GM19043 (cell line): ENCODE measurements around the gene KAT6B.

Source experiments
- ATAC-seq: cut with Tn5 transposase; IDR thresholded peaks from one replicate; pipeline ENCODE4 v1.9.1; 2021; ENCODE audit warnings: low read depth; ENCODE audit not compliant: unreplicated experiment

The KAT6B gene

DNA sequence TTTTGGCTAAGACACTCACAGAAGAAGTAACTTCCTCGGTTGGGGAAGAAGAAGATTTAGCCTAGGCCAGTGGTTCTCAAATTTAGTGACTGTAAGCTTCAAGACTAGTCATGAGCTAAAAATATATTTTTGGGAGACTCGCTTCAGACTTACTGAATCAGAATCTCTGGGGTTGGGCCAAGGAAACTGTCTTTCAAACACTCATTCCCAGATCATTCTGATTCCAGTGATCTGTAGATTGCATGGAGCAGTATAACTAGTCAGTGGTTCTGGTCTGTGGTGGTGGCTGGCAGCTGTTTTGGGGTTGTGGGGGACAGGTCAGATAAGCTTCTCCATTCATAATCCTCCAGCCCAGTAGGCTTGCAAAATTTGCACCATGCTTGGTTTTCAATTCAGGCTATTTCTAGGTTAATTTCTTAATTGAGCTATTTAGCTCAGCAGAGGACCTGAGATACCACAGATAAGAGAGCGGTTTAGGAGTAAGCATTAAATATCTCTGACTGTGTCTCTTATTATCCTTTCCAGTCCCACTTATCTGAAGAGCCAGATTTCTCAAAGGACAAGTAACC lies 3.8 kb upstream of the KAT6B start:
- no peak for ATAC-seq

DNA sequence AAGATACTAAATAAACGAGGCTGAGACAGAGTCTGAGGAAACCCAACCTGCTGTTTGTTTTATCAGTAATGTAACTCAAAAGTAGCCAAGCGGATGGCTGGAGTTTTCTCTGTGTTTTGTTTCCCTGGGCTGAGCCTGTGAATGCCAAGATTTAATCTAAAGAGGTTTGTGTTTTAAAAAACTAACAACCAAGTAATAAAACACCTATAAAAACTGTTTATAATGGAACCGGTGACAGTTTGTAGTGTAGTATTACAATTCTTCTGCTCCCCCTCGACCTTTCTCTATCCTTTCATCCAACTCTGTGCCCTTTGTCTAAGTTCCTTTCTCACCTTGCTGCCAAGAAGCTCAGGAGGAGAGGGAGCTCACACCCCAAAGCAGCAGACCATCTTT lies 2.6 kb upstream of the KAT6B start:
- no peak for ATAC-seq

DNA sequence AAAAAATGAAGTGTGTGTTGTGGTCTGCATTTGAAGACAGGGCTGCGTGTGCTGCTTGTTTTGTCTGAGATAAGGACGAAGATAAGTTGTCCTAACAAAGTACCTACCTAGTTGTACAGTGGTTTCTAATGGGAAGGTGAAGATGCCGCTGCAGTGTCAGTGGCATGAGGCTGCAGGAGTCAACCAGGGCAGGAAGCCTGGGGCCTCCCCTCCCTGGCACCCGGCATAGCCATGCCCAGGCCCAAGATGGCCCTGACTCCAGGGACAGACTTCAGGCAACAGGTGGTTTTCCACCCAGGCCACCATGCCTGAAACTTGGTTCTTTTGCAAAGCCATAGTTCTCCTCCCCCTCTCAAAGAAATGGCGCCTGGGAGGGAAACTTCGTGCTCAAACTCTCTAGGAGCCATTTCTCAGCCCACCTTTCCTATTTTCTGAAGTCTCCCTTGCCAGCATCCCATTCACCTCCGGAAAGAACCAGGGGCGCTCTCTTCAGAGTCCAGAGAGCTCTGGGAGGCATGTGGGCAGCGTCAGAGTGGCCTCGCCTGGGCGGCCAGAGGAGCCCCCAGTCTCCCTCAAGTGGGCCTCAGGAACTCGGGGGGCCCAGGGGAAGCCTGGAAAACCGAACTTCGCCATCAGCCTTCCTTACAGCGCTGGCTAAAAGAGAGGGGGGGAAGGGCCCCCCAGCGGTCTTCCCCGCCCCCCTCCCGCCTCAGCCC lies 2.1 kb upstream of the KAT6B start:
- ATAC-seq = no peak

DNA sequence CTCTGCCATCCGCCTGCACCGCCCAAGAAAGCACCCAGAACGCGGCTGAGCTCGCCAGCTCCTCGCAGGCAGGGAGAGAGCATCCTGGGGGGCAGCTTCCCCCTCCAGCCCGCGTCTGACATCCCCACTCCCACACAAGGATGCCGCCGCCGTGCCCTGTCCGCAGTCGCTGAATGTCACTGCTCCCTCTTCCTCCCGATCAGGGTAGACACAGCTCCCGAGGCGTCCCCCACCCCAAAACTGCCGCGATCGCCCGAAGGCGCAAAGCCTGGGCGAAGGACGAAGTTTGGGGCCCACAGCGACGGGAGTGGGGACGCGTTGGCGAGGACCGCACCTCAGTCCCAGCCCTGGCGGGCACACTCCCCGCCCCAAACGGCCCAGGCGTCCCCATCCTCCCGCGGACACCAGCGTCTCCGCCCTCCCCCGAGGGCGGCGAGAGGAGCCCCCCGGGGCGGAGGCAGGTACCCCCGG lies 1.5 kb upstream of the KAT6B start:
- ATAC-seq = no peak

DNA sequence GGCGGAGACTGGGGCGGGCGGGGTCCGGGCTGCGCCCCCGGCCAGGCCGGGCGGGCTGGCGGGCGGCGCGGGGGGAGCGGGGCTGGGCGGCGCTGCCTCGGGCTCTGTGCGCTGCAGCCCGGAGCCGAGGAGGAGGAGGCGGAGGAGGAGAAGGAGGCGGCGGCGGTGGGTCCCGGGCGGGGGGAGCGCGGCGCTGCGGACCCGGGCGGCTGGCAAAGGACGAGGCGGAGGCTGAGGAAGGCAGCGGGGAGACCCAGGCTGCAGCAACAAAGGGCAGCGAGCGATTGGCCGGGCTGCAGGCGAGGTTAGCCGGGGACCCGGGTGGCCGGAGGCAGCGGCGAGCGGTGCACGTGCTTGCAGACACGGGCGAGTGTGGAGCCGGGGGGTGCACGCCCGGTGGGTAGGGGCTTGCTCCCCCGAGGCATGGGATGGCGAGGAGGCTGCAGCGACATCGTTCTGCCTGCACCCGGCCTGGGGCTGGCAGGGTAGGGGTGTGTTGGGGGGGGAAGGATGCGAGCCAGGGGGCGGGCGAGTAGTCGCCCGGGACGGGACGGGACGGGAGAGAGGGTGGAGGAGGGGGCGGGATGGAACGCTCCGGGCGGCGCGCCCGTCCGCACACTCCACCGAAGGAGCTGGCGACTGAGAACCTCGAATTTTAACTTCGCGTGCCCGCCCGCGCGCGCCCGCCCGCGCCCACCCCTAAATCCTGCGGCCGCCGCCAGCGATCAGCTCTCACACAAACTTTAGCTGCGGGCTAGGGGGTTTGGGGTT lies 844 bp upstream of the KAT6B start:
- ATAC-seq = no peak

DNA sequence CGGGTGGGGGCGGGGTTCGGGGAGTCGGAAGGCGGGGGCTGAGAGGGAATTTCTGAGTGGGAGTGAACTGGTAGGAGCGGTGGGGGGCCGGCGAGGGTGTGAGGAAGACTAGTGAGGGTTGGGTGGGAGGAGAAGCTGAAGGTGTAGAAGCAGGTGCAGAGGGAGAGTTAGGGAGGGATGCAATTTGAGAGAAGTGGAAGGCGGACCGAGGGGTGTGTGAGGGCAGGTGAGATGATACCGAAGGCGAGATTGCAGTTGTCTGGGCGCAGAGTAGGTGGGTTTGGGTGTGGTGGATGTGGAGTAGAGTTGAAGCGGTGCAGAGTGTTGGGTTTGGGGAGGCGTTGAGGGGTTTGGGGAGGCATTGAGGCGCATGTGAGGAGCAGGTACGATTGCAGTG lies 643 bp downstream of the KAT6B start:
- no peak for ATAC-seq

DNA sequence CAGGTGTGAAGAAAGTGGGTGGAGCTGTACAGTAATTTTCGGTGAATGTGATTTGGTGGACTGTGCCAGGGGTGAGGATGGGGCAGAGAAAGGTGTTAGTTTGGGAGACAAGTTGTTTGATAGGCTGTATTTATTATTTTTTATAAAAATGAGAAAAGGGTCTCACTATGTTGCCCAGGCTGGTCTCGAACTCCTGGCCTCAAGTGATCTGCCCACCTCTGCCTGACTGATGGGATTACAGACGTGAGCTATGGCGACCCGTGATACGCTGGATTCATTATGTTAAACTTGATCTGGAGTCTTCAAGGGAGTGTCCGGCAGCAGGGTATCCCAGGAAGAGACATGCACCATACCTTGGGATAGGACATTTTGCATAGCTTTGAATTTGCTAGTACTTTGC lies 1.3 kb downstream of the KAT6B start:
- ATAC-seq = no peak

DNA sequence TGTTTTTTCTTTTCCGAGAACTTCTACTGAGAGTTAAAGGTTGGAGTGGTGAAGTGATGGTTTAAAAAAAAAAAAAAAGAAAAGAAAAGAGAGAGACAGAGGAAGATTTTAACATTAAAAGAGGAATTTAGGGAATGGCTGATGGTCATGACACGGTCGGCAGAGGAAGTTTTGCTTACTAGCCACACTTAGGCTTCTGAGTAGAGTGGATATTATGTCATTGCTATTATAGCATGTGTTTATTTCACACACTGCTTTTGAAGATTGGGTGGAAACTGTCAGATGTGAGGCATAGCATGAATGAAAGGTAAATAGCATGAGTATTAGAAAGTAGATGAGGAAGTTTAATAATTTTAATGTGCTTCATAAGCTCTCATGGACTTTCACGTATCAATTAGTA lies 2.5 kb downstream of the KAT6B start:
- no peak for ATAC-seq

DNA sequence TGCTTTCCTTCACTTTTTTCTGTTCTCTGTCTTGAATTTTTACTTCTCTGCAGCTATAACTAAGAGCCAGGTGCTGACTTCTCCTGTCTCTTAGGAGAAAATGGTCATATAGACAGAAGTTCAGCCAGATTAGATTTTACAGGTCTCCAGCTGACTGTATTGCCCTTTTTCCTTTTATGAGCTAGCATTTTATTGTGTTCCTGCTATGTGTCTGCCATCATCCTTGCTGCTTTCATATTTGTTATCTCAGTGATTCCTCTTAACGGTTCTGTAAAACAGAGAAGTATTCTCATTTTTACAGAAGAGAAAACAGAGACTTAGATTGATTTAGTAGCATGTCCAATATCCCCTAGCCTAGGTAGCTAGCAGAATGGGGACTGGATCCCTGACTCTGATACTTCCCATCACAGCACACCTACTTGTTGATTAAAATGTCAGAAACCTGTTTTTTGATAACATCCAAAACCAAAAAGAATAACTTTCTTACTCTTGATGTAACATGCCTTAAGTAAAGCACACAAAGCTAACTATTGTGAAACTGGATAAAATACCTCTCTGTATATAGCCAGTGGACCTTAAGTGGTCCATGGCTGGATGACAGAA lies 5.2 kb downstream of the KAT6B start:
- ATAC-seq = no peak

DNA sequence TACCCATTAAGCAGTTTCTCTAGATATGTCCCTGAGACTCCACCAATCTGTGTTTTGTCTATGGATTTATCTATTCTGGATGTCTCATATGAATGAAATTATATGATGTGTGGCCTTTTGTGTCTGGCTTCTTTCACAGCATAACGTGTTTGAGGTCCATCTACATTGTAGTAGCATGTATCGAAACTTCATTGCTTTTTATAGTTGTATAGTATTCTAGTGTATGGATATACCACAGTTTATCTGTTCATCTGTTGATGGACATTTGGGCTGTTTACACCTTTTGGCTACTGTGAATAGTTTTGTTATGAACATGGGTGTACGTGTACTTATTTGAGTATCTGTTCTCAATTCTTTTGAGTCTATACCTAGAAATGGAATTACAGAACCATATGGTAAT lies 9.6 kb downstream of the KAT6B start:
- ATAC-seq = no peak

DNA sequence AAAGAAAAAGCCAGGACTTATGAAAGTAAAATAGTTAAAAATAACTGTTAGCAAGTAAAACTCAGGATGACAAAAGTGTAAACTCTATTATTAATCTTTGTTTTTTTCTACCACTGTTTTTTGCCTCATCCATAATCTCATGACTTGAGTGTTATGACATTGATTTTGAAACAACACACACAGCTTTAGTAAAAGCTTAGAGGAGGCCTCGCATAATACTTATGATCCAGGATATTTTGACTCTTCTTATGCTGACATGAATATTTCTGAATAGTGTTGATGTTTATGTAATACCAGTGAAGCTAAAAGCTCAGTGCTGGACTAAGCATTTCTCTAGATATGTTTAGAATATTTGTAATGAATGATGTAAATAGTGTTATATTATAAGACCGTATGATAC lies 10.5 kb downstream of the KAT6B start:
- ATAC-seq = no peak

DNA sequence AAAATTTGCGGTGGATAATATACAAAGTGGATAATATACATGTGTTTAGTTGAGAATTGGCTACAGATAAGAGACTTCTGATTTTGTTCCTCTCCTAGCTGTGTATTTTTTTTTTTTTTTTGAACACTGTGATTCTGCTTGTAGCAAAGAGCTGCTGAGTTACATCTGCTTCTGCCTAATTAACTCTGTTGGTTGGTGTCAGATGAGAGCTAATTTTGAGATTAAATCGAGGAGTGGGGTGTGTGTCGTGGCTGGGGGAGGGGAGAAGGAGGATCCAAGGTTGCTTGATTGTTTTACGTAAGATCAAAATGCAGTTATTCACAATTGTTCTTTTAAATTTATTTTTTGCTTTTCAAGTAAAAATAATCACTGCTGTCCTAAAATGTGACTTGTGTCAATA lies 11.3 kb downstream of the KAT6B start:
- no peak for ATAC-seq

DNA sequence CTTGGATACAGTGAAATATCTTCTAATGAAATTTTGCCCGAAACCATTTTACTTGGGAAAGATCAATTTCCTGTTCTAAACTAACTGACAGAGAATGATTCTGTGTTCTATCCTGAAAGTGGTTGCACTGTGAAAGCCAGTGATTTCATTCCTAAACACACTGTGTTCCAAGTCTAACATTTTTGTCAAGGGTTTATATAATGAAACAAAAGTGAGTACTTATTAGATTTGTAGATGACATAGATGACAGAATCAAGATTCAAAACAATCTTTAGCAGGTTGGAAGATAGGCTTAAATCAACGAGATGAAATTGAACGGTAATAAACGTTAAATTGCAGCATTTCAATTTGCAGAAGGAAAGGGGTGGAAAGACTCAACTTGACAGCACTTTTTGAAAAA lies 13.3 kb downstream of the KAT6B start:
- ATAC-seq = no peak

DNA sequence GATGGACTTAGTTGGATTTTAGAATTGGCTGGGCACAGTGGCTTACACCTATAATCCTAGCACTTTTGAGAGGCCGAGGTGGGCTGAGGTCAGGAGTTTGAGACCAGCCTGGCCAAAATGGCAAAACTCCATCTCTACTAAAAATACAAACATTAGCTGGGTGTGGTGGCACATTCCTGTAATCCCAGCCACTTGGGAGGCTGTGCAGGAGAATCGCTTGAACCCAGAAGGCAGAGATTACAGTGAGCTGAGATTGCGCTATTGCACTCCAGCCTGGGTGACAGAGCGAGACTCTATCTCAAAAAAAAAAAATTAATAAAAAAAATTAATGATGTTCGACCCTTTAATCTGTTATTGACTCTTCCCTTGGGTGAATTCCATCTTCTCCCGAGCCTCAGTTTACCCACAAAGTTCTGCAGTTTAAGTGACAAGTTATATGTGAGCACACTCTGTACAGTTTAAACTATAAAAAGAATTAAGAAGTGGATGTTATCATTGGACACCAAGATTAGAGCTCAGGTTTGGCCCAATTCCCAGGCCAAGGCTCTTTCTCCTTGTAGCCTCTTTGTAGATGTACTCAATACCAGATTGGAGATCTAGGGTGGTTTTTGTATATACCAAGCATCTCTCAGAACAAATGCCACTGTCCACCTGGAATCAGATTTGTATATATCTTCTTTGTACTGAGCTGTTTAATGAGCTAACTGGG lies 15.0 kb downstream of the KAT6B start:
- ATAC-seq = no peak

DNA sequence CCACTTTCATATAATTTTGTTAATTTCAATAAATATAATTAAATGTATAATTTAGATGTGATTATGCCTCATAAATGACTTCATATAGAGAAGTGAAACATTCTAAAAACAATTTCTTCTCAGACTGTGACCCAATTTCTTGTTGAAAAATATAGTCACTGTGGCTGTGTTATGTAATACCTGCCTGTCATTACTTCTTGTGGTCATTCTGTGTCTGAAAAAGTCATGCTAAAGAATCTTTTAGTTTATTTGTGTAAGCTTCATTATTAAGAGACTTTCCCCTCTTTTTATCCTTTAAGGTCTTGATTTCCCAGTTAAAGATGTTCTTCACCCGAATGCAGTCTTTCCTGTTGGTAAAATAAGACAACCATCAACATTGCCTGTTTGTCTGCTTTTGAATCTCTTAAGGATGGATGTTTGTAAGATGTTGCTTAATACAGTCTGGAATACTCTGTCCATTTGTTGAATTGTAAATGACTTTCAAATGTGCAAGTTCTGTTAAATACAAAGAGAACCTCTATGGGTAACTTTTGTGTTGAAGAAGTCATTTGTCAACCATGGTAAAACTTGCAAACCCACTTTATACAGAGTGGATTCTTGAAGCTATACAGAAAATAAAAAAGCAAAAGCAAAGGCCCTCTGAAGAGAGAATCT lies 16.0 kb downstream of the KAT6B start:
- ATAC-seq = no peak

DNA sequence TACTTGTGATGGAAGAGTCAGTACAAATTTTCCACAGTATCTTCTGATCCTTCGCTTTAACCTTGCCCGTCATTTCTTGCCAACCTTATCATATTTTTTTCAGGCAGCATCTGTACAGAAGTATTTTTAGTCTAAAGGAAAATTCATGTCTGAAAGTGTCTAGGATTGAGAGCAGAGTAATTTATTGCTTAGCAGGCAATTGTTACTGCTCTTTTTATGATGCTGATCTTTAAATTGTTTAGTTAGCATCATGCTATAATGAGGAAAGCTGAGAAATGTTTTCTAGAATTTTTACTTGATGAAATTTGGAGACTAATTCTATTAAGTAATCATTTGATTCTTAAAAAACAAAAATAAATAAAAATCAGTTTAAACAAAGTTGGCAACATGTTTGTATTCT lies 20.6 kb downstream of the KAT6B start:
- ATAC-seq = no peak

DNA sequence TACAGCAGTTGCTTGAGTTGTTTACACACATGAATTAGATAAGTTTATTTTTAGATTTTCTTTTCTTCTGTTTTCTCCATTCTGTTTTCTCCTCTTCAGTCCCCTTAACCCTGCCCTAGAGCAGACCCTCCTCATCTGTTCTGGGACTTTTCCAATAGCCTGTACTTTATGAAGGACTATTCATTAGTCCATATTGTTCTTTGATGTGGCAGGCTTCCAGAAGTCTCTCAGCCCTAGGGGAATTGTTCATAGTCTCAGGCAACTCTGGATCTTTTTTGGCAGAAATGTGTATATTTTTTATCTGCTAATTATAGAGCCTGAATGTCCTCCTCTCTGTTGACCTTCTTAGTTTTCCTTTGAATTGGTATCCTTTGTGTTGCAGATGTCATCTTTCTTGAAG lies 25.4 kb downstream of the KAT6B start:
- ATAC-seq = no peak

DNA sequence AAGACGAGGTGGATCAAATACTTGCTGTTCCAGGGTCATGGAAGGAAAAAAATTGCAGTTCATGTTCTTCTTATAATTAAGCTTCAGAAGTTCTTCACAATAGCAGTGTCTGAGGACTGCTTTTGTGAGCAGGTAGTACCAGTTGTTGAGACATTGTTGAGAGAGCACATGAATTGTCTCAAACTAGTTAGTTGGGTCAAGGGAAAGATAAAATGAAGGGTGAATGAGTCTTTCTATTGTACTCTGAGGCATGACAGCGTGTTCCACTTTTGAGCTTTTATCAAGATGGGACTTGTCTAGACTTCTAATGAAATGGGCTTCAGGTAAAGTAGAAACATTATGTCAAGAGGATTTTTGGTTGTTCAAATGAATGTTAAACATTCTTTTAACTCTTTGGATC lies 26.0 kb downstream of the KAT6B start:
- no peak for ATAC-seq

DNA sequence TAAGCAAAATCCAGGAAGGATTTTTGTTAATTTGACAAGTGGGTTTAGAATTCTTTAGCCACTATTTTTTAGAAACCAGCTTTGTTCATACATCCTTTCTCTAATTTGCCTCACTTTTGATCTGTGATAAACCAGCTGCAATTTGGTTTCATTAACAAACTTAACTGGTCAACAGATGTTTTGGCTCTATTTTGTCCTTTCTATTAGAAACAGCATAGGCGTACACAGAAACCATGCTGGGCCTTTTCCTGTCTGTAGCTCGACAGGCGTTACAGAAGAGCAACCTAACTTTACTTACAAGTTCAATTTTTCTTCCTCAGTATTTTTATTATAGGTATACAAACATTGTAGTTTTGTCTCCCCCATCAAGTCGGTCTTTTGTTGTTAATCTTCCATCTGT lies 28.2 kb downstream of the KAT6B start:
- ATAC-seq = peak; percentile 50

DNA sequence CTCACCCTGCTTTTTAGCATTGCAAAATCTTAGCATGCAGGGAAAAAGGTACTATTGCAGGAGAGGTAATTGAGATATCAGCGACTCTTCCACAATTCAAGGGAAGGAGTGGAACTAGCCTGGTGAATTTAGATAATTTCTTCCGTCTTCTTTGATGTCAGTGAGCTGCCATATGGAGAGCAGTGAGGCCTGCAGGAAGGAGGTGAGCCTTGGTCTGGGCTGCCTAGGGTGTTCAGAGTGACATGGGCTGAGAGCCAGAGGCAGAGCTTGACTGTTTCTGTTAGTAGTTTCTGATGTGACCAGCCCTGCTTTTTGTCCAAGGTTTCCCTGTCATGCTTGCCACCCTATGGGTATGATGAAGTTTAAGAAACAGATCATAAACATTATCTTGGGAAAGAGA lies 28.6 kb downstream of the KAT6B start:
- ATAC-seq = peak; percentile 47
